Activated CD8-positive, alpha-beta T cell treated with anti-CD3 and anti-CD28 coated beads for 36 hours (primary cell): Measurements from ENCODE around the gene ABHD11. TPM values are rescaled to one million over a fixed set of nuclear protein-coding genes. Genes with fewer than 3 reads are reported as not detected.
A peak's percentile ranks its signal among the peaks of the same experiment; 100 is the strongest.

Experiments
- ATAC-seq: fragments of 200-7000 bp; cut with Tn5 transposase; one replicate; pipeline ENCODE4 v1.10.0; 2021; ENCODE audit warnings: mild to moderate bottlenecking, moderate library complexity
- CTCF ChIA-PET: fragments of 350-600 bp; sonication (Branson Sonifier 250); formaldehyde crosslinking; loops from one replicate; lab custom pipeline; 2021; ENCODE audit warnings: antibody characterized with exemption; lab: Charles Lee
- POLR2A ChIA-PET: fragments of 350-600 bp; sonication (Branson Sonifier 250); formaldehyde crosslinking; loops from one replicate; lab custom pipeline; 2021; ENCODE audit warnings: antibody characterized with exemption; lab: Charles Lee
- DNase-seq: peaks from one replicate; pipeline ENCODE4 v3.0.0-alpha.2; 2020
- H3K27ac Mint-ChIP-seq: one replicate; pipeline ENCODE4 v1.8.0; 2021; ENCODE audit warnings: mild to moderate bottlenecking, mixed read lengths
- H3K27me3 Mint-ChIP-seq: one replicate; pipeline ENCODE4 v1.8.0; 2021; ENCODE audit warnings: mixed read lengths
- H3K36me3 Mint-ChIP-seq: one replicate; pipeline ENCODE4 v1.8.0; 2021; ENCODE audit warnings: low read depth, mixed read lengths
- H3K4me1 Mint-ChIP-seq: one replicate; pipeline ENCODE4 v1.8.0; 2021; ENCODE audit warnings: low read depth, mixed read lengths
- H3K4me3 Mint-ChIP-seq: one replicate; pipeline ENCODE4 v1.8.0; 2021; ENCODE audit warnings: mild to moderate bottlenecking, moderate library complexity, mixed read lengths
- H3K9me3 Mint-ChIP-seq: one replicate; pipeline ENCODE4 v1.8.0; 2021; ENCODE audit warnings: mixed read lengths
- intact Hi-C: fragments of 100-400 bp; cut with micrococcal nuclease; formaldehyde crosslinking; loops from one replicate; pipeline ENCODE4 v1.10.0; 2022
- microRNA-seq: library from miRNA; unstranded; fragments of <30 nt; microRNA quantifications from one replicate; pipeline ENCODE4 v1.2.0, GENCODE V29; 2022; ENCODE audit warnings: borderline microRNAs expressed, borderline replicate concordance
- total RNA-seq, 2 experiments: library from RNA; stranded (reverse); gene quantifications; one replicate each; pipeline ENCODE4 v1.2.3, GENCODE V29; 2021
- TF ChIP-seq, protein P1 (sequence below): fragments of 200-600 bp; IDR thresholded peaks from one replicate; pipeline ENCODE4 v1.8.0; 2022; ENCODE audit warnings: antibody characterized with exemption, mild to moderate bottlenecking

ABHD11 gene
- total RNA-seq, 2 experiments from 2014 or later: 19.0 to 21.5 TPM

- POLR2A ChIA-PET: interaction anchor here (1.2 kb wide), 1 partner anchor 9 kb away, joined by 4 read pairs; no protein-coding TSS in a partner anchor
- Mint-ChIP-seq H3K4me1 (peaks cover 29% of the 10 kb centered on the region), H3K36me3 (peaks cover 51% of the 10 kb centered on the region), H3K4me3 (no peak overlapping the region), H3K27me3 (no peaks in the 10 kb centered on the region), H3K9me3 (no peaks in the 10 kb centered on the region), H3K27ac (peak overlapping the region; percentile 6)
- intact Hi-C loops: no loop called here
- DNase-seq: no peak
- no peak for ATAC-seq
- CTCF ChIA-PET: interaction anchor here (1.5 kb wide), 1 partner anchor 13 kb away, joined by 3 read pairs; no protein-coding TSS in a partner anchor
- TF ChIP-seq, protein P1, sequence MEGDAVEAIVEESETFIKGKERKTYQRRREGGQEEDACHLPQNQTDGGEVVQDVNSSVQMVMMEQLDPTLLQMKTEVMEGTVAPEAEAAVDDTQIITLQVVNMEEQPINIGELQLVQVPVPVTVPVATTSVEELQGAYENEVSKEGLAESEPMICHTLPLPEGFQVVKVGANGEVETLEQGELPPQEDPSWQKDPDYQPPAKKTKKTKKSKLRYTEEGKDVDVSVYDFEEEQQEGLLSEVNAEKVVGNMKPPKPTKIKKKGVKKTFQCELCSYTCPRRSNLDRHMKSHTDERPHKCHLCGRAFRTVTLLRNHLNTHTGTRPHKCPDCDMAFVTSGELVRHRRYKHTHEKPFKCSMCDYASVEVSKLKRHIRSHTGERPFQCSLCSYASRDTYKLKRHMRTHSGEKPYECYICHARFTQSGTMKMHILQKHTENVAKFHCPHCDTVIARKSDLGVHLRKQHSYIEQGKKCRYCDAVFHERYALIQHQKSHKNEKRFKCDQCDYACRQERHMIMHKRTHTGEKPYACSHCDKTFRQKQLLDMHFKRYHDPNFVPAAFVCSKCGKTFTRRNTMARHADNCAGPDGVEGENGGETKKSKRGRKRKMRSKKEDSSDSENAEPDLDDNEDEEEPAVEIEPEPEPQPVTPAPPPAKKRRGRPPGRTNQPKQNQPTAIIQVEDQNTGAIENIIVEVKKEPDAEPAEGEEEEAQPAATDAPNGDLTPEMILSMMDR: no peak
Measured at GRCh38 chr7:73688288-73688687, 50.3 kb downstream of the ABHD11 start.

Small RNA genes within 50 kb of the gene (microRNA-seq; reads per million reads assigned to microRNA genes)
- gene MIR4284: not detected

Other genes with a start within 250 kb of the ABHD11 start
- gene BAZ1B, start 216.5 kb downstream of the ABHD11 start, total RNA-seq: 10 to 100 TPM; 82.4 to 82.6 TPM
- gene BCL7B, start 181.1 kb downstream of the ABHD11 start, total RNA-seq: 10 to 100 TPM; 42.9 to 50.6 TPM
- 10 to 100 TPM; 29.6 to 30.7 TPM for gene TBL2, start 160.2 kb downstream of the ABHD11 start, total RNA-seq
- gene MLXIPL, start 114.3 kb downstream of the ABHD11 start, total RNA-seq: not detected
- 1 to 10 TPM in 1 of 2 experiments, under 1 TPM in 1; 0.87 to 1.1 TPM for gene VPS37D, start 71.0 kb downstream of the ABHD11 start, total RNA-seq
- 1 to 10 TPM; 6.7 to 7.0 TPM for gene DNAJC30, start 55.3 kb downstream of the ABHD11 start, total RNA-seq
- gene BUD23, start 55.2 kb downstream of the ABHD11 start, total RNA-seq: 100 to 1,000 TPM; 108 TPM
- 10 to 100 TPM; 11.4 to 11.5 TPM for gene STX1A, start 19.1 kb downstream of the ABHD11 start, total RNA-seq
- gene CLDN3, start 31.5 kb upstream of the ABHD11 start, total RNA-seq: not detected
- gene CLDN4, start 92.2 kb upstream of the ABHD11 start, total RNA-seq: under 1 TPM; 0.20 to 0.72 TPM
- not detected for gene METTL27, start 103.7 kb upstream of the ABHD11 start, total RNA-seq
- not detected for gene TMEM270, start 122.4 kb upstream of the ABHD11 start, total RNA-seq